GM19467 (cell line): ENCODE data around the gene KY.

Source experiments
- ATAC-seq: cut with Tn5 transposase; IDR thresholded peaks from one replicate; pipeline ENCODE4 v1.9.1; 2021; ENCODE audit warnings: mild to moderate bottlenecking, moderate library complexity; ENCODE audit not compliant: unreplicated experiment

The KY gene

GRCh38 chr3:134650431-134651346 is at the start of gene KY:
TSS of gene KY (minus strand) at chr3:134651022. CDS start at chr3:134650960, 62 bp downstream.
- no peak for ATAC-seq

DNA sequence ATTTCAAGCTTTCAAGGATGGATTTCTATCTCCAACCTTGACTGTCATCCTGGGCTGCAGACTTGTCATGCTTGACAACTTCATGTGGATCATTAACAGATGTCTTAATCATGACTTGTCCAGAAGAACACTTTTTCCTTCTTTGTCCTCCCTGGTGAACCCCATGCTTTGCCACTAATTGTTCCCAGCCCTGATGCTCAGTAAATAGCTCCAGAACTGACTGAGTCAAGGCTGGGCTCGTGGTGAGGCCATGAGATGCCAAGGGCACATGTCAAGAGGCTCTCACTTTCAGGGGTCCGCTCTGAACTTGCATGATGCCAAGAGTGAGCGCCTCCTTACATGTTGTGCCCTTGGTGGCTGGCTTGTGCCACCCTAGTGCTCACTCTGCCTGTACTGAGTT is 48.9 kb upstream of the KY start:
- no peak for ATAC-seq

DNA sequence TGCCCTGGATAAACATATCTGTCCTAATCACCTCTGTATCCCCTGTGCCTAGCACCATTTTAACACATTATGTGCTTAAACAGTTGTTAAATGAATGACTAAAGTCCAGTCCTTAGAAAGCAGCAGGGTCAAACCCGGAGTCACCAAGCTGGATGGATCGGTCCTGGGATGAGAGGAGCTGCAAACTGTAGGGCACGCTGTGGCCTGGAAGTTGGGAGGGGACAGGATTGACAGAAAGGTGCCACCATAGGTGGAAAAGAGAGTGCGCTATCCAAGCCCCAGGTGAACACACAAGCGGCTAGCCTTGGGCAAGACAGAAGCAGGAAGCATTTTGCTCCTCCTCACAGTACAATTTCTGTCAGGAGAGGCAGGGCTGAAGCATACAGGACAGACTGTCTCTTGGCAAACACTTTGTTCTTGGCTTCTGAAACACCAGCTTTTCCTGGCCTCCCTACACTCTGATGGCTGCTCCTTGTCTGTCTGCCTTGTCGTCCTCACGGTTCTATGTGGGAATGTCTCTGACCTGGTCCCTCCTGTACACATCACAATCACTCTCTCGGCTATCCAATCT is 48.4 kb upstream of the KY start:
- ATAC-seq = no peak

GRCh38 chr3:134697830-134698689 is 47.2 kb upstream of the KY start:
- ATAC-seq = no peak

DNA sequence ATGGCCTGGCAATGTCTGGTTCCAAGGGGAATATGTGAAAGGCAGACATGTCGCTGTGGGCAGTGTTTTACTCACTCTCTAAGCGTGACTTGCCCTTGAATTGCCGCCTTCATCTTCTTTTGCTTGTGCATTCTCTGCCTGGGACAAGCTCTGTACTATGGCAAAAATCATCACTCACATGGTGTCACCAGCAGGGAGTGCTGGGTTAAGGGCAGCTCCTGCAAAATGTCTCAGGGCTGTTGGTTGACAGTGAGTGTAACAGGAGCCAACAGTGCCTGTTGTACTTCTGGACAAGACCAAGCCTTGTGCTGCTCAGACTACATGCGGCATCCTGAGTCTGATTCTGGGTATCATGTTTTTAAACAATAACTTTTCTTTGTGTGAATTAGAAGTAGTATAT is 45.3 kb upstream of the KY start:
- ATAC-seq = no peak

DNA sequence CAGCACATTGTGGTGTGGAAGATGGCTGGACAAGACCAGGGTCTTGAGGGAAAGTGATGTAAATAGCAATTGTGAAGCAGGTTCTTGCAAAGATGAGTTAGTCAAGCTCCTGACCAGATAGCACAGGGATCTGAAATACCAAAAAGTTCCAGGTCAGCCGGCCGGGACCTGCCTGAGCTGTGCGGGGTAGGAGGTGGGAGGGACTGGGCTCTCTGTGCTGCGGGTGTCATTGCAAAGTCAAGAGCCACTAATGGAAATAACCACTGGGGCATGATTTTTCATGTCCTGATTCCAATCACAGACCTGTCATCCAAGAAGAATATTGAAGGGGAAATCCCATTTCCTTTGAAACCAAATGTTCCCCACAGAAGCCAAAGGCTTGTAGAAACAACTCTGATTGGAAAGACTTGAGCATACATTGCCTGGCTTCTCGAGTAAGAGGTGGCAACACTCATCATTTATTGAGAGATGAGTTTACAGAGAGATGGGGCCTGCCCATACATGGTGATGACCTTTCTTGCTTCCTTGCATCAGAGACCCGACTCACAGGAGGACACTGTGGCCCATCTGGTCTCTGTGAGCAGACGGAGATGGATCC is 44.2 kb upstream of the KY start:
- ATAC-seq = no peak

DNA sequence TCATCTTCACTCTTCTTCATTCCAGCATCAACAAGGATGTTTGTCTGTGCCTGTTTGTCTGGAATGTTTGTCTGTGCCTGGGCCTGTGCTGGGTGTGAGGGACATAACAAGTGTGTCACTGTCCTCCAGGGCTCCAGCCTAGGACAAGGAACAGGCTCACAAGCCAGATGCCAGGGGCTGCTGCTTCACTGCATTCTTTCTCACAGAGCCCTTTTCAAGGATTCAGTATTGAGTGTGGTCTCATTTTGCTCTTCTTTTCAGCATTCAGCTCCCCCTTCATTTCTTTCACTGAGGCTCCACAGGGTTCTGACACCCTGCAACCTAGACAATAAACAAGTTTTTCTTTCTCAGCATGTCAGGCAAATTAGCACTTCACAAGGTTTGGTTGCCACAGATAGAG is 43.6 kb upstream of the KY start:
- no peak for ATAC-seq

- ATAC-seq = no peak
Observed at GRCh38 chr3:134693804-134694203, 43.0 kb upstream of the KY start.

DNA sequence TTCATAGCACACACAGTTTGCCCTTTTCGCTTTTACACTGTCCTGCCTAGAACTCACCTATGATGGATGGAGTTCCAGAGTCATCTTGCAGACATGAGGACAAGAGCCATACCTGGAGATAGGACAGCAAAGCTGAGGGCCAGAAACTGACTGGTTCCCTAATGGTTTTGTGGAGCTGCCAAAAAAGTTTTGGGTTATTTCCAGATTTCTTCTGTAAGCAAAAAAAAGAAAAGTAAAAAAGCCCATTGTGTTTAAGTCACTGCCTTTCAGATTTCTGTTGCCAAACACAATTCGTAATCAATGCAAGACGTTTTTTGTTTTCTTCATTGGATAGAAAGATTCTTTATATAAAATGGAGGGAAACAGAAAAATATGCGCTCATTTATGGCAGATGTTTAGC is 42.4 kb upstream of the KY start:
- no peak for ATAC-seq

DNA sequence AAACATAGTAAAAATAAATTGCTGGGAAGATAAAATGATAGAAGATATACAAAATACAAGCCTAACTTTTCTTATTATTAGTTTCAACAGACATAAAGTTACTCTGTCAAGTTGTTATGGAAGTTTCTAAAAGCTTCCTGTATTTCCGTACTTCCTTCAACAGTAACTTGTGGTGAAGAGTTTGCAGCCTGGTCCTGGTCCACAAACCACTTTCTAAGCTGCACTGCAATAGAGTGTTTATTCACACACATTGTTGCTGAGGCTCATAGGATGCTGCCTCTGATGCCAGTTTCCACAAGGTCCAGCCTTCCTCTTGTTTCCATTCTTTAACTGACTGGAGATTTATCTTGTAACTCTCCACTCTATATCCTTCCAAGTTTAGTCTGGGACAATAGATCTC is 39.4 kb upstream of the KY start:
- ATAC-seq = no peak

- no peak for ATAC-seq
Observed at GRCh38 chr3:134687642-134688041, 36.8 kb upstream of the KY start.

DNA sequence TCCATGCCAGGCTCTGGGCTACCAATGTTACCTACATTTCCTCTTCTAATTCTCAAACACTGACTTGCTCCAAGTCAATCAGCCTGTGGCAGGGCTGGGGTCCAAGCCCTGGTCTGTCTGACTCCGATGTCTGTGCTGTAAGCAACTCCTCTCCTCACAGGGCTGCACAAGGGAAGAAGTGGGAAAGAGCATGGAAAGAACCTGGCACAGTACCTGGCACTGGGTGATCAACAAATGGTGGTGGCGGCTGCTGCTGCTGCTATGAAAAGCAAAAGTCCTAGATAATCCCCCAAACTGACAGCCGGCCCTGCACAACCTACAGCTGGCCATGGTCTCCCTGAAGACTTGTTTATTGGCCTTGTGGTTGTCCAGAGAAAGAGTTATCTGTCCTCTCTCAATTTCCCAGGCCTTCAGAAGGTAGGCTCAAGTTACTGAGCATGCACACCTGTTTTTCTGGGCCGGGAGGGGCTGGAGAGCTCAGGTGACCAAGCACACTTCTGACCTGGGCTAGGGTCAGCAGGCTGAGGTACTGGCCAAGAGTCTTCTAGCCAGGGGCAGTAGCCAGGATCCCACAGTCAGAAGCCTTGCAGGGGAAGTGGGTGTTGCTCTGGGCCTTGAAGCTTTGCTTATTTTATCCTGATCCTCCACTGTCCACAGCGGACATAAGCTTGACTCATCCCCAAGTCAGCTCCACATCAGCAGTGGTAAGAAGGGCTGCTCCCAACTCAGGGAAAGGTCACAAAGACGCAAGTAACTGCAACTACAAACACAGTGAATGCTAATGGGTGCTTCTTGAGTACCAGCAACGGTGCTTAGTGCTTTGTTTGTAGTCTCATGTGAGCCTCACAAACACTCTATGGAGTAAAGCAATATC is 35.3 kb upstream of the KY start:
- ATAC-seq = no peak

DNA sequence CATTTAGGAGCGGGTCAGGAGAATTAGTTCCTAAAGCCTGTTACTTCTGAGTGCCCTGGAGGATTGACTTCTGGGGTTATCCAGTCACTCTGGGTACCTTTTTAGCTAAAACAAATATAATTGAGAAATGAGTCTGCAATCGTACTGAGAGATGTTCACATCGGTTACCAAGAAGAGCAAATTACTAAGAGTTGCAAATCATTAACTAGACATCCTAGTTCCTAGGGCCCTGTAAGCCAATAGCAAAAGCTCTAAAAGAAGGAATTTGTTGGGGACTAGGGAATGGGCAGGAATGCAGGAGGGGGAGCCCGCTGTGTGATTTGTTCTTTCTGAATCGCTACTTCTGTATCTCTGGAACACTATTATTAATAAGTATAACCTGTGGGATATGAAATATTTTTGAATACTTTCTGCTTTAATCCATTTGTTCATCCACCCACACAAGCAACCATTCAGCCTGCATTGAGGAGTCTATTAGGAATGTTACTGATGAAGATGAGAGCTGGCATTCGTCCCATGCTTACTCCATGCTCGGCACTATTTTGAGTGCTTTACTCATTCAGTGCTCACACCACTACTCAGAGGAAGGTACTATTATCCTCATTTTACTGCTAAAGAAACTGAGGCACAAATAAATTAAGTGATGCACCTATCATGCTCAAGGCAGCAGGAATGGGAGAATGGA is 31.5 kb upstream of the KY start:
- ATAC-seq = no peak

DNA sequence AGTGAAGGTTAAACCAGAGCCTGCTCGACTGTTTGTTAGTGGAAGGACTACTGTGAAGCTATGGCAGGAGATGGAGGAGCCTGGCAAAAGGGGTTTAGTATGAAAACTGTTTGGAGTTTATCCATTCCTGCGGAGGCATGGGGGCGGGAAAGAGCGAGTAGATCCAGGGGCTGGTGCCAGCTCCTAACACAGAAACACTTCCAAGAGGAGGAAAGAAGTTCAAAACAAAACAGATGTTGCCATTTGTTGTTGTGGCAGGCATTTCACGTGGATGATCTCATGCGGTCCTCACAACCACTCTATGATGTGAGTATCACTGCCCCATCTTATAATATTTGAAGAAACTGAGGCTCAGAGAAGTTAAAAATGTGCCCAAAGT is 30.7 kb upstream of the KY start:
- ATAC-seq = no peak

DNA sequence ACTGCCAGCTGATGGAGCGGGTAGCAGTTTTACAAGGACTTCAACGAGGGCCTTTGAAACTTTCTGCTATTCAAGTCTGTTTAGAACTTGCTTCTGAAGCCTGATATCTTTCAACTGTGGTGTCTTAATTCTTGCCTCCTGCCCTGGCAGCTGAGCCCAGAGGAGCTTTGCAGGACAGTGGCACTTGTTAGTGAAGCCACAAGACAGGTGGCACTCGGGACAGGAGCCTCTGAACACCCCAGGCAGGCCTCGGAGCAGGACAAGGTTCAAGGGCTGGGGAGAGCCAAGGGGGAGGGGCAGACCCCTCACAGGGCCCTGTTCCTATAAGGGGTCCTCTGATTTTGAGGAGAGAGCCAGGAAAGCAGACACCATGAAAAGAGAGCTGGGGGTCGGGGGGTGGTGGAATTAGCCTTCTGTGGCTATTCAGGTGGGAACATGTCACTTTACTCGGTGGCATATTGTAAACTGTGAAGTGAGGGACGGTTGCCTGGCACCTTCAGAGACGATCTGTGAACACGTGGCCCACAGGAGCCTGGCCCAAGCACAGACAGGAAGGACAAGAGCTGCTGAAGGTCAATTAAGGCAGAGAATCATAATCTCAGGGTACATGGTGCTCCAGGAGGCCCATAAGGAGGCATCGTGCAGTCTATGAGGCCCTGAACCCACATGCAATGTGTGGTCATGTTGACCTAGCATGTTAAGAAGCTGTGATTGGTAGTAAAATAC is 30.1 kb upstream of the KY start:
- ATAC-seq = no peak

DNA sequence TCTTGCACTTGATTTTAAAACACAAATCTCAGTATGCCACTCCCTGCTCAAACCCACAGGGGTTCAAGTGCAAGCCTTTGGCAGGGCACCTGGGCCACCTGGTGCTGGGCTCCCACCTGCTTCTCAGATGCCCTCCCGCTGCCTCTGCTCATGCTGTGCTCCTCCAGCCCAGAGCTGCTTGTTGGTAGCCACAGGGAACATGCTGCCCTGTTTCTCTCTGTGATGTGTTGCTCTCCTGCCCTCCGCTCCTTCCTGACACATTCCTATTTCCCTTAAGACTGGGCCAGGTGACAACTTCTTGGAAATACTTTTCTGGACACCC is 27.1 kb upstream of the KY start:
- no peak for ATAC-seq

GRCh38 chr3:134677196-134677986 is 26.6 kb upstream of the KY start:
- no peak for ATAC-seq

DNA sequence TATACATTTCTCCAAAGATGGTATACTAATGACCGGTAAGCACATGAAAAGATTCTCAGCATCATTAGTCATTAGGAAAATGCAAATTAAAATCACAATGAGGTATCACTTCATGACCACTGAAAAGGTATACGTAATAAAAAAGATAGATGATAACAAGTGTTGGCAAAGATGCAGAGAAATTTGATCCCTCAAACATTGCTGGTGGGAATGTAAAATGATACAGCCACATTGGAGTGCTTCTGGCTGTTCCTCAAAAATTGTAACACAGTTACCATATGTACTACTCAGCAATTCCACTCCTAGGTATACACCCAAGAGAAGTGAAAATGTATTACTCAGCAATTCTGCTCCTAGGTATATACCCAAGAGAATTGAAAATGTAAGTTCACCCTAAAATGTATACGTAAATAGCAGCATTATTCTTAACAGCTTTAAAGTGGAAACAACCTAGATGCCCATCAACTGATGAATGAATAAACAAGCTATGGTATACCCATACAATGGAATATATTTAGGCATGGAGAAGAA is 25.0 kb upstream of the KY start:
- no peak for ATAC-seq
